Endothelial cell of umbilical vein (primary cell): ENCODE measurements around the gene FGR. TPM values are rescaled to one million over a fixed set of nuclear protein-coding genes. Genes with fewer than 3 reads are reported as not detected.

Source experiments
- BruUV-seq: library from RNA; stranded (reverse); fragments of 400-500 nt; replicated peaks from 2 replicates; lab custom pipeline; 2021; lab: Mats Ljungman, UMichigan
- CTCF ChIA-PET: fragments of 300-600, 350-600 bp; sonication (Branson Sonifier 250); formaldehyde crosslinking; loops from one replicate; lab custom pipeline; 2021; ENCODE audit warnings: antibody characterized with exemption, inconsistent platforms; lab: Charles Lee
- POLR2A ChIA-PET: fragments of 300-600, 350-600 bp; sonication (Branson Sonifier 250); formaldehyde crosslinking; loops from one replicate; lab custom pipeline; 2021; ENCODE audit warnings: antibody characterized with exemption, inconsistent platforms; lab: Charles Lee
- DNase-seq: peaks from one replicate; pipeline ENCODE4 v3.0.0-alpha.2; 2011; ENCODE audit warnings: low read depth, low spot score
- FAIRE-seq: peaks from 2 replicates; lab custom pipeline; 2011; peaks lifted over from hg19 to GRCh38; lab: Jason Lieb, UNC
- H2AFZ ChIP-seq: 2 replicates; pipeline ENCODE4 v1.6.0; 2012; ENCODE audit warnings: low read depth, low read length, control low read depth, inconsistent platforms
- H3K27ac ChIP-seq: 2 replicates; pipeline ENCODE4 v1.5.1; 2011; ENCODE audit warnings: low read depth, mild to moderate bottlenecking, control low read depth, low read length, moderate library complexity; ENCODE audit not compliant: insufficient read depth
- H3K27me3 ChIP-seq, 2 experiments: 2 replicates each; pipeline versions ENCODE4 v1.6.0 to v1.6.1; 2011; ENCODE audit warnings: low read length in 2 of 2, mixed read lengths in 1 of 2; ENCODE audit not compliant: control insufficient read depth in 2 of 2, insufficient read depth in 2 of 2
- H3K36me3 ChIP-seq, 2 experiments: 2 replicates in 1 of 2; 3 replicates in 1 of 2; pipeline ENCODE4 v1.5.1; 2011; ENCODE audit warnings: low read length in 2 of 2, mild to moderate bottlenecking in 1 of 2, moderate library complexity in 1 of 2; ENCODE audit not compliant: control insufficient read depth in 2 of 2, insufficient read depth in 2 of 2; ENCODE audit errors: extremely low read depth in 1 of 2
- H3K4me1 ChIP-seq: 3 replicates; pipeline ENCODE4 v1.5.1; 2011; ENCODE audit warnings: mild to moderate bottlenecking, low read length; ENCODE audit not compliant: control insufficient read depth, insufficient read depth; ENCODE audit errors: extremely low read depth
- H3K4me2 ChIP-seq: 2 replicates; pipeline ENCODE4 v1.6.1; 2011; ENCODE audit warnings: low read length, control low read depth, mixed read lengths; ENCODE audit not compliant: insufficient read depth
- H3K4me3 ChIP-seq, 3 experiments: fragments of 200-600 bp in 1 of 3; sonication (generic), shearing (Covaris generic) in 1 of 3; replicated peaks in 1 of 3; 2 replicates each; pipeline ENCODE4 v1.5.1; 2011 to 2016; ENCODE audit warnings: control low read depth in 3 of 3, low read length in 3 of 3, mild to moderate bottlenecking in 2 of 3, inconsistent platforms in 1 of 3, low read depth in 1 of 3, moderate library complexity in 1 of 3; ENCODE audit not compliant: insufficient read depth in 1 of 3
- H3K79me2 ChIP-seq: 2 replicates; pipeline ENCODE4 v1.6.0; 2012; ENCODE audit warnings: low read length, inconsistent platforms; ENCODE audit not compliant: control insufficient read depth, insufficient read depth
- H3K9ac ChIP-seq: replicated peaks from 2 replicates; pipeline ENCODE3; 2011; ENCODE audit warnings: low read length, control low read depth; ENCODE audit not compliant: insufficient read depth; ENCODE audit errors: extremely low read depth
- H3K9me1 ChIP-seq: replicated peaks from 3 replicates; pipeline ENCODE4 v1.6.0; 2011; ENCODE audit warnings: mild to moderate bottlenecking, low read length; ENCODE audit not compliant: control insufficient read depth, insufficient read depth; ENCODE audit errors: extremely low read depth
- H3K9me3 ChIP-seq: replicated peaks from 2 replicates; pipeline ENCODE4 v1.5.1; 2012; ENCODE audit warnings: low read length, inconsistent platforms; ENCODE audit not compliant: control insufficient read depth, insufficient read depth
- H4K20me1 ChIP-seq: replicated peaks from 2 replicates; pipeline ENCODE3; 2011; ENCODE audit warnings: mild to moderate bottlenecking, low read length; ENCODE audit not compliant: control insufficient read depth, insufficient read depth; ENCODE audit errors: extremely low read depth
- CTCF ChIP-seq, 2 donors: IDR thresholded peaks; 1 replicate in 1 of 2; 2 replicates in 1 of 2; pipeline ENCODE4 v1.5.1; 2011; ENCODE audit warnings: low read length in 2 of 2, mild to moderate bottlenecking in 2 of 2, moderate library complexity in 2 of 2, control low read depth in 1 of 2, inconsistent platforms in 1 of 2, low read depth in 1 of 2; ENCODE audit not compliant: insufficient read depth in 1 of 2; ENCODE audit errors: extremely low read depth in 1 of 2
- EZH2 ChIP-seq: IDR thresholded peaks from 2 replicates; pipeline ENCODE4 v1.6.1; 2012; ENCODE audit warnings: borderline replicate concordance, low read depth, mild to moderate bottlenecking, moderate library complexity, low read length, inconsistent platforms; ENCODE audit not compliant: severe bottlenecking
- FOS ChIP-seq: IDR thresholded peaks from 2 replicates; pipeline ENCODE4 v1.6.1; 2011; ENCODE audit warnings: mild to moderate bottlenecking, low read length, moderate library complexity, borderline replicate concordance; ENCODE audit not compliant: insufficient read depth
- GATA2 ChIP-seq: IDR thresholded peaks from 2 replicates; pipeline ENCODE4 v1.7.0; 2011; ENCODE audit warnings: low read depth, mild to moderate bottlenecking, moderate library complexity, mixed read lengths, low read length; ENCODE audit not compliant: insufficient read length, insufficient read depth
- JUN ChIP-seq: IDR thresholded peaks from 2 replicates; pipeline ENCODE4 v1.6.1; 2011; ENCODE audit warnings: borderline replicate concordance, low read depth; ENCODE audit not compliant: insufficient read length, insufficient read depth
- MAX ChIP-seq: IDR thresholded peaks from 2 replicates; pipeline ENCODE4 v1.6.1; 2011; ENCODE audit not compliant: insufficient read depth, insufficient read length
- POLR2A ChIP-seq: IDR thresholded peaks from 2 replicates; pipeline ENCODE4 v1.6.1; 2012; ENCODE audit warnings: low read depth, mild to moderate bottlenecking, control low read depth, low read length
- POLR2AphosphoS5 ChIP-seq: IDR thresholded peaks from 2 replicates; pipeline ENCODE4 v1.6.1; 2012; ENCODE audit warnings: low read depth, mild to moderate bottlenecking, control low read depth, low read length, moderate library complexity; ENCODE audit not compliant: insufficient read depth
- dilution Hi-C: fragments of 300-500 bp; cut with MboI; formaldehyde crosslinking; loops from one replicate; pipeline ENCODE4 v1.15.0; 2019; ENCODE audit warnings: low sequenced_read_pairs; ENCODE audit not compliant: extremely low pct_ligation_motif_present
- intact Hi-C: fragments of 100-400 bp; cut with micrococcal nuclease; formaldehyde crosslinking; loops from one replicate; pipeline ENCODE4 v1.10.0; 2022
- polyA plus RNA-seq, 4 experiments: library from polyadenylated mRNA; depleted of rRNA in 3 of 4; stranded (reverse) in 3 of 4; unstranded in 1 of 4; fragments of >200 nt; gene quantifications; 2 replicates each; pipeline versions ENCODE4 v1.2.1 to v1.2.3, GENCODE V29; 2011 to 2012; ENCODE audit warnings: missing spikeins in 1 of 4
- total RNA-seq: library from RNA; stranded (reverse); gene quantifications from 2 replicates; pipeline ENCODE4 v1.2.3, GENCODE V29; 2021

The FGR gene
- total and polyA plus RNA-seq, 2 donors (not counting 3 experiments of a cell fraction or from before 2014, with no cell fraction given): 0.18 TPM; not detected in 1

DNA sequence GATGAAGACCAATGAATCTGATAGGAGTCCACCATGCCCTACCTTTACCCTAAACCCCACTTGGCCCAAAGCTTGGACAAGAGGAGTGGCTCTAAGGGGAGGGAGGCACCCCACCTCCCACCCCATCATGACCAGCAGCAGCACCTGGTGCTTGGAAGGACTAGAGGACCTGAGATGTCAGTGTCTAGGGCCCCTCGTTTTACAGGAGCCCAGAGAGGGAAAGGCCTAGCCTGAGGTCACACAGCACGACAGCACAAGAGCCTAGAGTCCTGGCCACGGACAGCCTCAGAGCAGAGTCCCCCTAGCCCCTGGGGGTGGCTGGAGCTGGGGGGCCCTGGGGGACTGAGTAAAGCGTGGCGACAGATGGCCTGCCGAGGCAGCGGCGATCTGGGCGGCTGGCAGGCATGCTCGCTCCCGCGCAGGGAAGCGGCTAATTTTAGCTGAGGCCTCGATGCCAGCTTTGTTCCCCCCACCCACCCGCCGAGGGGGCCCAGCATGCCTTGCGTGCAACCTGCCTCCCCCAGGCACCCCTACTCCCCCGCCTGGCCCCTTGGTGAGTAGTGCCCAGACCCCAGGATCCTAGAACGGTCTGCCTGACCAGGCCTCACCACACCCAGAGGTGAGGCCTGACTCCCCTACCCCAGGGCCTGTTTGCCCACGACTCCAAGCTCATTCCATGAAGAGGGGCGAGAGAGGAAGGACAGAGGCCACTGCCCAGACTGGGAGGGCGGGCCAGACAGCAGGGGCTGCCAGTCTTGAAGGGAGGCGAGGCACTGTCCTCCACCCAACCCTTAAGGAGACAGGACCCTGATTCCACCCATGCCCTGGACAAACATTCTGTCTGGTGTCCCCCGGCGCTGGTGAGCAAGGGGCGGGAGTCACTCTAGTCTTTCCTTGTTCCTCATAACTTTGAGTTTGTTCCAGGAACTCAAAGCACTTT, 70.0 kb downstream of the FGR start:
- dilution Hi-C loops: no loop called here
- H3K9me1 ChIP-seq: no peaks in the 10 kb centered on the region
- H3K79me2 ChIP-seq: no peaks in the 10 kb centered on the region
- CTCF ChIA-PET: interaction anchor here (1.3 to 9.1 kb wide), 6 partner anchors 7 to 43 kb away, joined by 3 to 112 read pairs (median 6); no protein-coding TSS in a partner anchor
- peaks cover 4% of the 10 kb centered on the region for H3K4me1 ChIP-seq
- H3K27me3 ChIP-seq: no peaks in the 10 kb centered on the region
- H3K4me2 ChIP-seq: no peak overlapping the region
- no peak overlapping the region for H3K27ac ChIP-seq
- no TSS peak for BruUV-seq
- no peak for FAIRE-seq
- peaks cover 0 to 8% of the 10 kb centered on the region in 2 experiments for H3K36me3 ChIP-seq
- H4K20me1 ChIP-seq: no peaks in the 10 kb centered on the region
- DNase-seq: no peak
- no peak overlapping the region for H3K4me3 ChIP-seq
- H3K9ac ChIP-seq: no peak overlapping the region
- intact Hi-C loops: no loop called here
- POLR2A ChIA-PET: interaction anchor here (0.6 kb wide), 1 partner anchor 39 kb away, joined by 3 read pairs; the partner anchor contains the start of gene AHDC1
- TF ChIP-seq POLR2AphosphoS5 (no peak), GATA2 (no peak), MAX (no peak), CTCF (IDR thresholded peaks at IDR 0.05; ENCODE audit: extremely low read depth in 1 of 2, insufficient read depth in 1 of 2, low read depth in 1 of 2, low read length in 2 of 2) (no peak), POLR2A (no peak), EZH2 (no peak), FOS (no peak), JUN (no peak)
- no peak overlapping the region for H2AFZ ChIP-seq
- no peaks in the 10 kb centered on the region for H3K9me3 ChIP-seq
